A549 (cell line): Measurements from ENCODE around the gene RNF130. TPM values are rescaled to one million over a fixed set of nuclear protein-coding genes. Genes with fewer than 3 reads are reported as not detected.

Experiments
- ATAC-seq, 2 experiments: fragments of 200-7000 bp in 1 of 2; fragments of >200 bp in 1 of 2; cut with Nextera tagmentation in 1 of 2; cut with Tn5 transposase in 1 of 2; 3 replicates each; pipeline versions ENCODE4 v1.8.0 to v1.9.1; 2018 to 2020; ENCODE audit warnings: mild to moderate bottlenecking in 1 of 2, moderate library complexity in 1 of 2
- CTCF ChIA-PET: fragments of 300-600 bp; sonication (Branson Sonifier 250); formaldehyde crosslinking; extraction: SDS; loops from one replicate; lab custom pipeline; 2021; ENCODE audit warnings: antibody characterized with exemption, inconsistent platforms; lab: Yijun Ruan, JAX
- POLR2A ChIA-PET: fragments of 350-600 bp; formaldehyde crosslinking; extraction: SDS; loops from one replicate; lab custom pipeline; 2021; ENCODE audit warnings: antibody characterized with exemption, inconsistent platforms; lab: Yijun Ruan, JAX
- DNase-seq, 2 experiments: peaks; one replicate each; pipeline versions ENCODE4 v3.0.0 to v3.0.0-alpha.2; 2011 to 2016; ENCODE audit warnings: low read depth in 1 of 2, low spot score in 1 of 2
- FAIRE-seq: peaks from 2 replicates; lab custom pipeline; 2011; peaks lifted over from hg19 to GRCh38; lab: Jason Lieb, UNC
- H3K27ac ChIP-seq, 2 experiments: fragments of >200 bp; sonication (Bioruptor Twin); formaldehyde crosslinking; 3 replicates each; pipeline ENCODE4 v1.5.1; 2016 to 2017
- H3K4me1 ChIP-seq: fragments of >200 bp; sonication (Bioruptor Twin); formaldehyde crosslinking; 3 replicates; pipeline ENCODE4 v1.6.1; 2016
- H3K4me2 ChIP-seq: fragments of >200 bp; sonication (Bioruptor Twin); formaldehyde crosslinking; 3 replicates; pipeline ENCODE4 v1.6.1; 2016
- H3K4me3 ChIP-seq: fragments of >200 bp; sonication (Bioruptor Twin); formaldehyde crosslinking; 3 replicates; pipeline ENCODE4 v1.5.1; 2016
- H3K9me3 ChIP-seq: fragments of >200 bp; sonication (Bioruptor Twin); formaldehyde crosslinking; 3 replicates; pipeline ENCODE4 v1.6.1; 2016
- BCL3 ChIP-seq: fragments of >200 bp; sonication (Bioruptor Twin); formaldehyde crosslinking; IDR thresholded peaks from 3 replicates; pipeline ENCODE4 v1.6.1; 2016
- CHD4 ChIP-seq: fragments of 200-600 bp; sonication (generic); IDR thresholded peaks from 2 replicates; pipeline ENCODE4 v1.6.1; 2016; ENCODE audit warnings: antibody characterized with exemption, mild to moderate bottlenecking, borderline replicate concordance
- CTCF ChIP-seq: fragments of >200 bp; sonication (Bioruptor Twin); formaldehyde crosslinking; IDR thresholded peaks from 3 replicates; pipeline ENCODE4 v1.5.1; 2016
- EHF ChIP-seq: fragments of 250-450 bp; sonication (Bioruptor Pico); IDR thresholded peaks from 2 replicates; pipeline ENCODE4 v1.5.0; 2020; ENCODE audit warnings: mild to moderate bottlenecking
- EP300 ChIP-seq, 2 experiments: fragments of >200 bp; sonication (Bioruptor Twin); formaldehyde crosslinking; IDR thresholded peaks; 2 replicates in 1 of 2; 3 replicates in 1 of 2; pipeline ENCODE4 v1.6.1; 2016 to 2017
- FOSL2 ChIP-seq, 2 experiments: fragments of 450-650 bp in 1 of 2; fragments of >200 bp in 1 of 2; sonication (Bioruptor Twin) in 1 of 2; formaldehyde crosslinking; IDR thresholded peaks; 2 replicates each; pipeline versions ENCODE4 v1.5.0 to v1.6.1; 2016 to 2020; ENCODE audit warnings: mild to moderate bottlenecking in 1 of 2, moderate library complexity in 1 of 2
- GATA3 ChIP-seq: IDR thresholded peaks from 2 replicates; pipeline ENCODE4 v1.6.1; 2012; ENCODE audit warnings: borderline replicate concordance
- HDAC2 ChIP-seq: fragments of 200-600 bp; sonication (generic); IDR thresholded peaks from 2 replicates; pipeline ENCODE4 v1.6.1; 2016
- HES2 ChIP-seq: fragments of >200 bp; sonication (Bioruptor Twin); formaldehyde crosslinking; IDR thresholded peaks from 2 replicates; pipeline ENCODE4 v1.6.1; 2016
- HEYL ChIP-seq: fragments of 250-450 bp; sonication (Bioruptor Pico); IDR thresholded peaks from 2 replicates; pipeline ENCODE4 v1.8.0; 2021; ENCODE audit warnings: mild to moderate bottlenecking, moderate library complexity
- HOXB5 ChIP-seq: fragments of 250-450 bp; sonication (Bioruptor Pico); IDR thresholded peaks from 2 replicates; pipeline ENCODE4 v1.5.0; 2020; ENCODE audit warnings: mild to moderate bottlenecking, moderate library complexity
- JUN ChIP-seq, 2 experiments: fragments of >200 bp; sonication (Bioruptor Twin); formaldehyde crosslinking; IDR thresholded peaks; 2 replicates in 1 of 2; 3 replicates in 1 of 2; pipeline ENCODE4 v1.6.1; 2016 to 2017
- KDM5A ChIP-seq: fragments of 200-600 bp; sonication (generic); IDR thresholded peaks from 2 replicates; pipeline ENCODE4 v1.6.1; 2016; ENCODE audit warnings: antibody characterized with exemption, mild to moderate bottlenecking
- MAX ChIP-seq: IDR thresholded peaks from 2 replicates; pipeline ENCODE4 v1.6.1; 2012
- MAZ ChIP-seq: fragments of 150-350 bp; IDR thresholded peaks from 2 replicates; pipeline ENCODE4 v1.6.1; 2014; ENCODE audit warnings: antibody characterized with exemption, low read depth, low read length, borderline replicate concordance
- MYC ChIP-seq: IDR thresholded peaks from 2 replicates; pipeline ENCODE4 v1.6.1; 2012; ENCODE audit warnings: mild to moderate bottlenecking, inconsistent platforms, low read length, improper control_type of control experiment, borderline replicate concordance
- NFE2L2 ChIP-seq: fragments of 150-350 bp; conservative IDR thresholded peaks from 2 replicates; pipeline ENCODE4 v1.6.1; 2014; ENCODE audit warnings: low read length
- NR3C1 ChIP-seq: fragments of >200 bp; sonication (Bioruptor Twin); formaldehyde crosslinking; IDR thresholded peaks from 3 replicates; pipeline ENCODE4 v1.6.1; 2017
- PBX3 ChIP-seq: IDR thresholded peaks from 2 replicates; pipeline ENCODE4 v1.6.1; 2012
- PHF8 ChIP-seq: fragments of 200-600 bp; sonication (generic); IDR thresholded peaks from 2 replicates; pipeline ENCODE4 v1.6.1; 2016; ENCODE audit warnings: low read depth, mild to moderate bottlenecking, antibody characterized with exemption, moderate library complexity, borderline replicate concordance
- POLR2A ChIP-seq: IDR thresholded peaks from 2 replicates; pipeline ENCODE4 v1.6.1; 2012; ENCODE audit warnings: mild to moderate bottlenecking, low read length
- RCOR1 ChIP-seq: fragments of 150-350 bp; IDR thresholded peaks from 2 replicates; pipeline ENCODE4 v1.6.1; 2014; ENCODE audit warnings: antibody characterized with exemption, low read length, low read depth
- RFX5 ChIP-seq: fragments of 450-650 bp; IDR thresholded peaks from 2 replicates; pipeline ENCODE4 v1.7.1; 2014; ENCODE audit warnings: antibody characterized with exemption, mild to moderate bottlenecking, moderate library complexity
- RNF2 ChIP-seq: fragments of 200-600 bp; sonication (generic); IDR thresholded peaks from 2 replicates; pipeline ENCODE4 v1.6.1; 2016; ENCODE audit warnings: low read depth, mild to moderate bottlenecking, antibody characterized with exemption, moderate library complexity, borderline replicate concordance
- SREBF2 ChIP-seq: fragments of 450-650 bp; IDR thresholded peaks from 2 replicates; pipeline ENCODE4 v1.6.1; 2014; ENCODE audit warnings: mild to moderate bottlenecking, moderate library complexity
- ZNF302 ChIP-seq: fragments of 250-450 bp; sonication (Bioruptor Pico); IDR thresholded peaks from 2 replicates; pipeline ENCODE4 v1.9.0; 2021; ENCODE audit warnings: inconsistent platforms, mild to moderate bottlenecking, moderate library complexity
- WGBS: methylation state at CpG from one replicate; pipeline ENCODE4 v1.1.6; 2017; ENCODE audit errors: missing lambda C conversion rate; 5-methylcytosine and 5-hydroxymethylcytosine counted together
- polyA plus RNA-seq, 4 experiments: library from polyadenylated mRNA; depleted of rRNA in 3 of 4; stranded (reverse); fragments of >200 nt; fragmentation: RNase III in 1 of 4; extraction: RNeasy Plus Mini Kit Qiagen cat#74134 plus additional on column Dnase treatment in 1 of 4; gene quantifications; 2 replicates in 3 of 4; 3 replicates in 1 of 4; pipeline ENCODE4 v1.2.3, GENCODE V29; 2011 to 2017

Gene RNF130
- polyA plus RNA-seq, 2 of the 4 experiments (the other 2 are of a cell fraction), result 33.3 to 50.1 TPM

DNA sequence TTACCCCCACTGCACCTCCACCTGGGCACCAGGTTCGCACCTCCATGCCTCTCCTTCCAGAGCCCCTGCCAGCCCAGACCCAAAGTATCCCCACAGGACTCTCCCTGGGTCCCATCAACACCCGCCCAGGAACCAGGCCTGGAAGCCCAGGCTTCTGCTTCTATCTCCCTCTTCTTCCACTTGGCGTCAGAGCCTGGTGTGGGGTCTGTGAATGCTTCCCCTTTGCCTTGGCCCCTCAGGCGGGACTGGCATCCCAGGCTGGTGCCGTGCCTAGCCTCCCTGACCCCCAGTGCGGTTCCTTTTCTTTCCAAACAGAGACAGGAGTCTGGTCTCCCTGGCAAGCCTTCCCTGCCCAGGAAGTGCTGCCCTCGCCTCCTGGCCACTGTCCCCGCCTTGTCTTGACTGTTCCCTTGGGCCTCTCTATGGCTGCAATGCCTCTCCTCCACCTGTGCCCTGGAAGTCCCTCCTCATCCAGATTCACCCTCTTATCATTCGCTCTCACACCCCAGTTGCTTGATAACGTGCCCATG, 156.1 kb downstream of the RNF130 start:
- FAIRE-seq (no peak), ATAC-seq (no peak)
- CTCF ChIA-PET, result no interaction called here
- TF ChIP-seq NFE2L2 (no peak), HEYL (CRISPR knock-in tag) (no peak), EHF (CRISPR knock-in tag) (no peak), KDM5A (no peak), ZNF302 (CRISPR knock-in tag) (no peak), HDAC2 (no peak), POLR2A (no peak), JUN (IDR thresholded peaks at IDR 0.05) (no peak)
- TF ChIP-seq, all 56 proteins: peak for 0
- peaks cover 9% of the 10 kb centered on the region for H3K4me1 ChIP-seq
- no peak overlapping the region for H3K4me2 ChIP-seq
- H3K9me3 ChIP-seq, result no peaks in the 10 kb centered on the region
- POLR2A ChIA-PET, result no interaction called here
- 90% methylated on average over 10 of the region's 10 CpGs for WGBS
- no peak overlapping the region for H3K27ac ChIP-seq
- no peak overlapping the region for H3K4me3 ChIP-seq
- DNase-seq, result no peak

- peak overlapping the region; percentile 27; the same call in 2 of the 3 replicates for H3K4me2 ChIP-seq
- TF ChIP-seq HEYL (CRISPR knock-in tag) (no peak), MAX (peak; percentile 35; the same call in 1 of the 2 replicates)
- DNase-seq (peak; percentile 25 to 74), ATAC-seq (peak; percentile 59 to 79), FAIRE-seq (no peak)
- CTCF ChIA-PET, result interaction anchor here (1.3 kb wide), 1 partner anchor 9 kb away, joined by 3 read pairs; no protein-coding TSS in a partner anchor
- POLR2A ChIA-PET, result interaction anchor here (0.5 kb wide), 1 partner anchor 10 kb away, joined by 4 read pairs; no protein-coding TSS in a partner anchor
- no peak overlapping the region for H3K4me3 ChIP-seq
- peak overlapping the region; percentile 12 to 62; a peak in 4 of 6 replicates for H3K27ac ChIP-seq
- H3K4me1 ChIP-seq, result peaks cover 9% of the 10 kb centered on the region
- 42% methylated on average over 8 of the region's 8 CpGs for WGBS
- no peaks in the 10 kb centered on the region for H3K9me3 ChIP-seq
Observed at GRCh38 chr5:179914032-179914755, 157.4 kb downstream of the RNF130 start.

DNA sequence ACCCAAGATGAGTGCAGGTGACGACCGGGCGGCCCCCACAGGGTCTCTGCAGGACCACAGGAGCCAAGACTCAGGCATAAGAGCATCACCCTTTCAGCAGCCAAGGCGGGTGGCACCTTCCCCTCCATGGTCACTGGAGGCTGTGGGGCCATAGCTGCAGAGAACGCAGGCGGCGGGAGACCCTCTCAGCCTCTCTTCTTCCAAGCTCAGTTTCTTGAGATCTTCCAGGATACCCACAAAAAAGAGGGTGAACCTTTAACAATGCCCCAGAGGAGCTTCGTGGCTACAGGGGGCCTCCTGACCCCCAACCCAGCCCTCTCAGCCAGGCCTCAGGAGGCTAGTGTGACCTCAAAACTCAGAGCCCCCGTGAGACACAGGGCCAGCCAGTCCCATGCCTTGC, 158.1 kb downstream of the RNF130 start:
- 89% methylated on average over 8 of the region's 9 CpGs for WGBS
- peaks cover 9% of the 10 kb centered on the region for H3K4me1 ChIP-seq
- H3K4me2 ChIP-seq, result no peak overlapping the region
- H3K4me3 ChIP-seq, result no peak overlapping the region
- ChIA-PET POLR2A (no interaction called here), CTCF (interaction anchor here (1.3 kb wide), 1 partner anchor 9 kb away, joined by 3 read pairs; no protein-coding TSS in a partner anchor)
- H3K27ac ChIP-seq, result no peak overlapping the region
- ATAC-seq (no peak), FAIRE-seq (no peak), DNase-seq (no peak)
- no peaks in the 10 kb centered on the region for H3K9me3 ChIP-seq
- TF ChIP-seq FOSL2 (IDR thresholded peaks at IDR 0.05) (no peak), FOSL2 (CRISPR knock-in tag; IDR thresholded peaks at IDR 0.05) (no peak), HOXB5 (CRISPR knock-in tag) (no peak), MAZ (no peak), KDM5A (no peak), EHF (CRISPR knock-in tag) (no peak), NR3C1 (no peak), GATA3 (no peak)

DNA sequence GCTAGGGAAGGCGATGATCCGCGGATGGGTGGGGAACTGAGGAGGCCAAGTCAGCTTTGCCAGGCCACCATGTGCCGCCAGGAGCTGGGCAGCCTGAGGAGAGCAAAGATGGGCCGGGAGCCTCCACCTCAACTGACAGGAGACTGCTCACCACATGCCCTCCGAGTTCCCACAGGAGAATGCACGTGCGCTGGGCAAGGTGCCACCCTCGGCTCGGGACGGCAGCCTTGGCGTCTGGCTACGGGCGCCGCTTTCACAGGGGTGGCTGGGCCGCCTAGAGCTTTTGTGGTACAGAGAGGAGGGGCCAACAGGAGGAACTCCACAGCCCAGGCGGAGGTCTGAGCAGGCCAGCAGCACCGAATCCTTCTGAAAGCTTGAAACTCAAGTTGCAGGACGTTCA, 158.6 kb downstream of the RNF130 start:
- POLR2A ChIA-PET, result no interaction called here
- Histone ChIP-seq H3K4me1 (peaks cover 9% of the 10 kb centered on the region), H3K9me3 (no peaks in the 10 kb centered on the region), H3K4me3 (no peak overlapping the region), H3K4me2 (no peak overlapping the region), H3K27ac (no peak overlapping the region)
- CTCF ChIA-PET, result interaction anchor here (1.3 kb wide), 1 partner anchor 10 kb away, joined by 3 read pairs; no protein-coding TSS in a partner anchor
- no peak for FAIRE-seq
- no peak for ATAC-seq
- 88% methylated on average over 11 of the region's 19 CpGs for WGBS
- DNase-seq, result no peak
- TF ChIP-seq RCOR1 (no peak), RNF2 (no peak), SREBF2 (no peak), EP300 (IDR thresholded peaks at IDR 0.05) (no peak), HEYL (CRISPR knock-in tag) (no peak), CTCF (no peak), MYC (no peak), CHD4 (no peak), MAZ (no peak), PBX3 (no peak), RFX5 (no peak), BCL3 (no peak), PHF8 (no peak), KDM5A (no peak), HES2 (no peak)
